ENCODE results near the gene KCTD16.

- no peak for TF ChIP-seq EZH2 (IDR thresholded peaks at IDR 0.05; ENCODE audit: borderline replicate concordance, low read depth, low read length, severe bottlenecking)
- no peak for TF ChIP-seq CTCF (IDR thresholded peaks at IDR 0.05; ENCODE audit: borderline replicate concordance, extremely low read depth, low read length, poor library complexity, severe bottlenecking)
These were observed 257.7 kb downstream of the KCTD16 start for GRCh38 chr5:144428326-144428725.
